Stimulated activated CD8-positive, alpha-beta memory T cell treated with anti-CD3 and anti-CD28 coated beads, Interleukin-7, amount 100 ng/mL, for 24 hours (primary cell): Measurements from ENCODE around the gene CARS2.
"Not testable (repeated sequence)": the region's sequence is repeated elsewhere in the genome, so short reads cannot be mapped to it uniquely, and the experiment has no call there.

Experiments
- DNase-seq: peaks from one replicate; pipeline ENCODE4 v3.0.0-alpha.2; 2020; ENCODE audit warnings: low read depth

Gene CARS2

GRCh38 chr13:110682746-110683145 is 23.2 kb downstream of the CARS2 start:
- no peak for DNase-seq

- DNase-seq = no peak
These were observed 23.9 kb downstream of the CARS2 start for GRCh38 chr13:110681868-110682550.

GRCh38 chr13:110680852-110681251 is 25.1 kb downstream of the CARS2 start:
- DNase-seq = no peak

GRCh38 chr13:110677731-110678545 is 28.0 kb downstream of the CARS2 start:
- DNase-seq = no peak

- peak; percentile 11 for DNase-seq
These were observed 29.0 kb downstream of the CARS2 start for GRCh38 chr13:110676595-110677587.

GRCh38 chr13:110669814-110670213 is 36.1 kb downstream of the CARS2 start:
- DNase-seq = not testable (repeated sequence)

DNA sequence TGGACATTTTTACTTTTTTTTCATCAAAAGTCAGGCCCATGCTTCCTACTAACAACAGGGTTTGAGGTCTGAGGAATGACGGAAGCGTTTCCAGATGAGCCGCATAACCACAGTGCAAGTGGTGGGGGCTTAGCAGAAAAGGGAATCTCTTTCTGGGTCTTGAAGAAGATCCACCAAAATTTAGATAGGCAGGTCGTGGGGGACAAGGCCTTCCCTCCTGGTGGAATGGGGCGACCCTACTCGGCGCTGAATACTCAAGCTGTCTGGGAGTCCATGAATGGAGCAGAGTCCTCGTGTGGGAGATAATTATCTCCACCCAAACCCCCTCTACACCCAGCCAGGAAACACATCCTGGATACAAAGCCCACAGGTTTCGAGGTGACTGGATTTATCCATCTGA is 36.9 kb downstream of the CARS2 start:
- DNase-seq = no peak

- DNase-seq = no peak
These were observed 39.7 kb downstream of the CARS2 start for GRCh38 chr13:110666255-110666533.

DNA sequence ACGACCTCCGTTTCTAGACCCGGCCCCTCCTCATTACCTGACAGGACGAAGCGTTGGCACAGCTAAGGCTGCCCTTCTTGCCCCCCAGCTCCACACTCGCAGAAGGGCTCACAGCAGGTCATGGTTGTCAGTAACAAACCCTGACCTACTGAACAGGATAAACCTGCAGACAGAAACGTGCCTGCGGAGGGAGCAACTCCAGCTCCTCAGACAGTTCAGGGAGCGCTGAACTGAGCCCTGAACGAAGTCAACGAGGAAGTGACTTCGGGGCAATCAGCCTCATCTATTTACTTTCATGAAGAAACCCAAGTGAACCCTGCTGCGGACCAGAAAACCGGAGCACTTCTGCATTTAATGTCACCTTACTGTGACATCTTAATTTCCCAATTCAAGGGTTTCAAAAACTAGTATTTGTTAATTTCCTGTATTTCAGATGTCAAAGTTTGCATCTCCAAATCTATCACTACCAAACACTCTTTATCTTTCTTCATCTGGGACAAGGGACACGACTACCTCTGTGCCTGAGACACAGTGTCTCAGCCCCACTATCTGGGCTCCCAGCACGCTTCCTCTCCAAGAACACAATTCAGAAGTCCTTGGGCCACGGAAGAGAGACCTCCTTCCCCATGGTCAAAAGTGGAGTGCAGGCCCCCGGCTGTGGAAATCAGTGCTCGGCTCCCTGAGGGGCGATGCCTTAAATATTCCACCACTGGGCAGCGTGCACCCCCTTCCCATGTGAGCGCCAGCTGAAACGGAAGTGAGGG is 40.2 kb downstream of the CARS2 start:
- DNase-seq = no peak

- no peak for DNase-seq
These were observed 41.2 kb downstream of the CARS2 start for GRCh38 chr13:110664673-110665072.

DNA sequence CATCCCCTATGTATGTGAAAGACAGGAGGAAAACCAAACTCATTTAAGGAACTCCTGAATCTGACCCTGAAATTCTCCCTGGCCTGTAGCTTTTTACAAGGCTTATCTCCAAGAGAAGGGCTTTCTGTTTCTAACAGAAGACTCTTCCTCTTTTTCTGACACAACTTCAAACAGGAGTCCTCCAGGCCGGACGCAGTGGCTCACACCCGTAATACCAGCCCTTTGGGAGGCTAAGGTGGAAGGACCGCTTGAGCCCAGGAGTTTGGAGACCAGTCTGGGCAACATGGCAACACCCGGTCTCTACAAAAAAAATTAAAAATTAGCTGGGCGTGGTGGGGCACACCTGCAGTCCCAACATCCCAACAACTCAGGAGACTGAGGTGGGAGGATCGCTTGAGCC is 41.9 kb downstream of the CARS2 start:
- no peak for DNase-seq

DNA sequence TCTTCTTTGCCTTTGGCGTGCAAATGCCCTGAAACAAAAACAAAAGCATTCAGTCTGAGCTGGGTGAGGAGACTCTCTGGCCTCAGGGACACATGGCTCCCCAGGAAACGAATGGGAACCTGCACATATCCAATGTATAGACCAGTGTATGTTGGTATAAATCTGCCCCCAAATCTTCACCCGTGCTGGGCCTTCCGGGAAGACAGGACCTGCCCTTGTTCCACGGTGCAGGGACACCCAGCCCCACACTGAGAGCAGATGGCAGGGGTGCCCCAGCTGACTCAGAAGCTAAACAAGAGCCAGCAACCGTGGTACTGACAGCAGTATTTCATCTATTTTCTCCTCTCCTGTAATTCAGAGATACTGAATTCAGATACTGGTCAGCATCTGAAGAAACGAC is 42.4 kb downstream of the CARS2 start:
- DNase-seq = no peak

DNA sequence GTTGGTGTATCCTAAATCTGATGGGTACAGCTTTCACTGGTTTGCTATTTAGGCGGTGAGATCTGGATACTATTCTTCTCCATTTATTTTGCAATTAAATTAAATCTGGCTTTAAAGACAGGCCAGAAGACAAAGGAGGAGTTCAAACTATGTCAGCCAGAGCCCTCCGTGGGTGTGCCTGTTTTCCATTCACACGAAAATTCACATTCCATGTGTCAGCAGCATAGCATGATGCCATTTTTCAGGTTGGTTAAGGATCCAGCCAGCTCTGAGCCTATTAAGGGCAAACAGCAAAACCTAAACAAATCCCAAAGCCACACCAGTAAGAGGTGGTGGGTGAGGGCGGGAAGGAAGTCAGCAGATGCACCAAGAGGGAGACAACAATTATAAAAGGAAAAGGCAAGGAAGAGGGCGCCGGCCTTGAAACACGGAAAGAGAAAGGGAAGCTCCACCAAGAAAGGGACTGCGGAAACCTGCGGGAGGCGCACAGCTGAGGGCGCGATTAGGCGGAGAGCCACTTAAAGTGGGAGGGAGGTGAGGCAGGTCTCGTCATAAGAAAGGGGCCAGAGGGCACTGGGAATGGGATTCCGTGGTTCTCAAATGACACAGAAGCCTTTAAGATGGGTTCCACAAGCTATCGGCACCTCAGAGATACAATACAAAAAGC is 43.0 kb downstream of the CARS2 start:
- no peak for DNase-seq

DNA sequence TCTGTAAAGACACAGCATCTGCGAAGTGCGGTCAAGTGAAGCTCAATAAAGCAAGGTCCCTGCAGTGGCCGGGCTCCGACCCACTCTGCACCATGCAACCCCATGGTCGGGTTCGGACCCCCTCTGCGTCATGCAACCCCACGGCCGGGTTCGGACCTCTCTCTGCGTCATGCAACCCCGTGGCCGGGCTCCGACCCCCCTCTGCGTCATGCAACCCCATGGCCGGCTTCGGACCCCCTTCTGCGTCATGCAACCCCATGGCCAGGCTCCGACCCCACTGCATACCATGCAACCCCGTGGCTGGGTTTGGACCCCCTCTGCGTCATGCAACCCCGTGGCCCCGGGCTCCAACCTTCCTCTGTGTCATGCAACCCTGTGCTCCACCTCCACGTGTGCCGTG is 43.8 kb downstream of the CARS2 start:
- no peak for DNase-seq

DNA sequence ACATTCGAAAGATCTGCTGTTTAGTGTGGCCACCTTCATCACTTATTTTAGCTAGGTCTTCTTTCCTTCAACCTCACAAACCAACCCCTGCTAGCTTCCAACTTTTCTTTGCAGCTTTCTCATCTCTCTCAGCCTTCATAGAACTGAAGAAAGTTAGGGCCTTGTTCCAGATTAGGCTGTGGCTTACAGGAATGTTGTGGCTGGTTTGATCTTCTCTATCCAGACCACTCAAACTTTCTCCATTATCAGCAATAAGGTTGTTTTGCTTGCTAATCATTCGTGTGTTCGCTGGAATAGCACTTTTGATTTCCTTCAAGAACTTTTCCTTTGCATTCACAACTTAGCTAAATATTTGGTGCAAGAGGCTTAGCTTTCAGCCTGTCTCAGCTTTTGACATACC is 44.7 kb downstream of the CARS2 start:
- no peak for DNase-seq

- DNase-seq = not testable (repeated sequence)
These were observed 47.6 kb downstream of the CARS2 start for GRCh38 chr13:110658218-110658911.

GRCh38 chr13:110657196-110657595 is 48.7 kb downstream of the CARS2 start:
- DNase-seq = no peak

GRCh38 chr13:110653851-110654250 is 52.1 kb downstream of the CARS2 start:
- no peak for DNase-seq

DNA sequence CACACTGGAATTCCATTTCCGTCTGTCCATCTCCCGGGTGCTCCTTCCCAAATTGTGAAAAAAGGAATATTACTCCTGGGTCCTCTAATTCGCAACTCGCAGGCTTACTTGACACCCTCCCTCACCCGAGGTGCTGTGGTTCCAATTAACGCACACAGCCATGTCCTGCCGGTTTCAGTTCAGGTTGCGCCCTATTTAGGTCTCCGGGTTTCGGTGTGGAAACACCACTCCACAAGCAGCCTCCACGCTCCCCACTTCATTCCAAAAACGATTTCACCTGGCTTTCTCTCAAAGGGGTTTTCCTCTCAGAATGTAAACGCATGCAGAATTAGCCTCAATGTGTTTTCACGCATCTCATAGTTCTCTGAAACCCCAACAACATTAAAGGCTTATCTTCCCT is 52.6 kb downstream of the CARS2 start:
- no peak for DNase-seq

DNA sequence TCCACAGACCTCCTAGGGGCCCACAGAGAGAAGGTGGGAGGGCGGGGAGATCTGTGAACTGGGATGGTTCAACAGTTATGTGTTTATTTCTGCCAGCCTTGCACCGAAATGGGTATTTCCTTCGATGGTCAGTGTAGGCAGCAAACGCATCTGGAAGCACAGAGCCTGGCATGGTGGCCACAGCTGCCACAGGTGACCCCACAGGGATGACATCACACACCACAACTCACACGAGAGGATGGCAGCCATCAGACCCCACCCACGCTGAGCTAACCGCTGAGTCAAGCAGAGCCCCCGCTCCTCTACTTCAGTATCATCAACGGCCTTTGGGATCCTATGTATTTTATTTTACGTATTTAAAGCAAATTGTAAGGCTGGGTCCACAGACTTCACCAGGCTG is 53.2 kb downstream of the CARS2 start:
- DNase-seq = no peak
